22Rv1 (cell line): Measurements from ENCODE around the gene UNC5A.

ENCODE experiments used
- H3K27ac ChIP-seq: fragments of 450-650 bp; 2 replicates; pipeline ENCODE4 v1.5.1; 2017
- CTCF ChIP-seq: fragments of 450-650 bp; IDR thresholded peaks from 2 replicates; pipeline ENCODE4 v1.5.1; 2017; ENCODE audit warnings: mild to moderate bottlenecking
- ZFX ChIP-seq: fragments of 450-650 bp; IDR thresholded peaks from 2 replicates; pipeline ENCODE4 v1.6.1; 2017; ENCODE audit warnings: antibody characterized with exemption, borderline replicate concordance

UNC5A gene

DNA sequence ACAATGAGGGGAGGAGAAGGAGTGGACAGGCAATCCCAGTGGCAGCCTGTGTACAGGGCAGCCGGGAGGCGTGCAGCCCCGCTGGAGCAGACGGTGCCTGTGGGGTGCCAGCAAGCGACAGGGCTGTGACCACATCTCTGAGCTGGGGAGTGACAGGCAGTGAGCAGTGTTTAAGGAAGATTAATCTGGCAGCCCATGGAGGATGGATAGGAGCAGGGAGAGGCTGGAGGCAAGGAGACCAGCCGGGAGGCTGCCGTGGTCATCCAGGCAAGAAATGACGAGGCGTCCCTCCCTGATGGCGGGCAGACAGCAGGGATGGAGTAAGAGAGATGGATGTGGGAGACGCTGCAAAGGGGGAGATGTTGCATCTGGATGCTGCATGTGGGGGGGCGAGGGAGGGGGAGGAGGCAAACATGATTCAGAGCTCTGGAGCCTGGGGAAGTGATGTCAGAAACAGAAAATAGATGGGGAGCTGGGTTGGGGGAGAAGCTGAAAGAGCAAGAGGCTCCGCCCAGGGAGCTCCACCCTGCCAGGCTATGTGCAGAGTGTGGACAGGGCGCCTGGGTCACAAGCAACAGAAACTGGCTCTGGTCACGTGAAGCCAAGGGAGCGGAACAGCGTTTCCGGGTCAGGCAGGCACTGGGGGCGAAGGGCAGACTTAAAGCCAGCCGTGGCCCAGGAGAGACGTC is 12.6 kb downstream of the UNC5A start:
- H3K27ac ChIP-seq, result no peak overlapping the region
- TF ChIP-seq ZFX (no peak), CTCF (no peak)

- TF ChIP-seq CTCF, result no peak
- TF ChIP-seq ZFX, result no peak
- no peak overlapping the region for H3K27ac ChIP-seq
Observed at GRCh38 chr5:176823869-176824412, 13.6 kb downstream of the UNC5A start.

- no peak overlapping the region for H3K27ac ChIP-seq
- TF ChIP-seq ZFX (no peak), CTCF (no peak)
Observed at GRCh38 chr5:176824604-176825003, 14.2 kb downstream of the UNC5A start.

DNA sequence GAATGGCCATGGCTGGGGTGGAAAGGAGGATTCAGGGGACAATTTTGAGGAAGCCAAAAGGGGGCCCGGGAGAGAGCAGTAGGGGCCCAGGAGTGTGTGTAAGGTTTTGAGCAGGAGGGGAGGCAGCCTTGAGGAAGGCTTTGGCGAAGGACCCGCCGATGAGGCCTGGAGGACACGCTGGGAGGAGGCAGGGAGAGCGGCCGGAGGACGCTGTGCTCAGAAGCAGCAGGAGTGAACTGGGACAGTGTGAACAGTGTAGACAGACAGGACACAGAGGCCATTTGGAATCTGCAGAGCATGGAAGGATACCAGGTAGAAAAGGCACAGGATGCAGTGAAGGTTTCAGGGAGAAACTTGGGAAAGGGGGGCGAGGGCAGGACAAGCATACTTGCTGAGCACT is 14.9 kb downstream of the UNC5A start:
- no peak for TF ChIP-seq ZFX
- no peak for TF ChIP-seq CTCF
- no peak overlapping the region for H3K27ac ChIP-seq

- TF ChIP-seq ZFX (no peak), CTCF (no peak)
- no peak overlapping the region for H3K27ac ChIP-seq
Observed at GRCh38 chr5:176825957-176826356, 15.6 kb downstream of the UNC5A start.

GRCh38 chr5:176827736-176828414 is 17.5 kb downstream of the UNC5A start:
- no peak for TF ChIP-seq ZFX
- TF ChIP-seq CTCF, result no peak

GRCh38 chr5:176829320-176829719 is 19.0 kb downstream of the UNC5A start:
- no peak overlapping the region for H3K27ac ChIP-seq
- TF ChIP-seq ZFX (no peak), CTCF (no peak)

More at GRCh38 chr5:176827736-176828414, 17.5 kb downstream of the UNC5A start:
- H3K27ac ChIP-seq, result no peak overlapping the region
